Posterior cingulate gyrus (tissue), 11 donors: Measurements from ENCODE around the gene MAGEH1.

ENCODE experiments used
- DNase-seq, 10 donors: peaks; one replicate each; pipeline versions ENCODE4 v3.0.0 to v3.0.0-alpha.2; 2020 to 2021; ENCODE audit warnings: mixed read lengths in 3 of 10
- intact Hi-C: fragments of 100-400 bp; cut with DNase I; formaldehyde crosslinking; loops from one replicate; pipeline ENCODE4 v1.15.1; 2023

Gene MAGEH1

DNA sequence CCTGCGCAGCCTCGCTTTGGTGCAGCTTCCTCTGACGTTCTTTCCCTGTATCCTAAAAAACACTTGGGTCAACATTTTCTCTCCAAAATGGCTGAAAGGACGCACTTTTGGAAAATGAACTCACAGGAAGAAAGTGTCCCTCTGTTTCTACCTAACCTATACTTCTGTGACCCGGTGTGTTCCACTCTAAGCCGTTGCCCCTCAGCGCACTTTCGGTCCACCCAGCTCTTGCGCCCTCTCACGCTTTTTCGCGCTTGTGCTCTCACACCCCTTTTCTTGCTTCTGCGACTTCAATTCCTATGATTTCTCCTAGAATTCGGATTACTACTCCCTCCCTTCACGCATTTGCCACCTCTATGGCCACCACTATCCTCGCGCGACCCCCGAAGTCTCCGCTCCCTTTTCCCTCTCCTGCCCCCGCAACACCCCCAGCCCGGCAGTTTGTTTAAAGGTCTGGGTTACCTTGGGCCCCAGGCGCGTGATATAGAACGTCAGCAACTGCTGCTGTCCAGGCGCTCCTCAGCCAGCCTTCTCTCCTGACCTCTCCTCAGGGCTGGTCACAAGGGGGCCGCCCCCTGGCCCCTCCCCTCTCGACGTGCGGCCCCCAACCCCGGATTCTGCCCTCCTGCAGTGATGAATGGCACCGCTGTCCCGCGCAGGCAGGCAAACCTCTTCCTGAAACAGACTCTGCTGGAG, 37.5 kb downstream of the MAGEH1 start, which contains the start of gene USP51:
TSS of gene USP51 (minus strand) at position 535 of the 696 bp plus-strand sequence. CDS start 909 bp downstream, outside the sequence.
- peak; percentile 17 to 93 (median 36) for DNase-seq

GRCh38 chrX:55490121-55490520, 38.2 kb downstream of the MAGEH1 start:
- intact Hi-C loops = no loop called here
- DNase-seq = no peak

More for the DNA sequence above, 37.5 kb downstream of the MAGEH1 start, which contains the start of gene USP51:
- intact Hi-C loops = no loop called here

- intact Hi-C loops = no loop called here
- peak in 2 of 10 donors; percentile 3 to 65 for DNase-seq
These were observed 39.0 kb downstream of the MAGEH1 start for GRCh38 chrX:55490974-55491373.
